T-helper 17 cell (primary cell): ENCODE results near the gene SETD7. TPM values are rescaled to one million over a fixed set of nuclear protein-coding genes. Genes with fewer than 3 reads are reported as not detected.
A peak's percentile ranks its signal among the peaks of the same experiment; 100 is the strongest.
"Not testable (repeated sequence)": the region's sequence is repeated elsewhere in the genome, so short reads cannot be mapped to it uniquely, and the experiment has no call there.

Source experiments
- ATAC-seq: fragments of 150-1000 bp; cut with Tn5 transposase; 2 replicates; pipeline ENCODE4 v1.10.0; 2021; ENCODE audit warnings: mild to moderate bottlenecking, moderate library complexity
- DNase-seq, 3 donors: peaks; one replicate each; pipeline versions ENCODE4 v3.0.0 to v3.0.0-alpha.2; 2020 to 2021
- H3K9me3 ChIP-seq: one replicate; pipeline ENCODE4 v1.7.0; 2013; ENCODE audit warnings: low read length, mild to moderate bottlenecking; ENCODE audit not compliant: control insufficient read depth, poor library complexity, severe bottlenecking
- H3K27ac Mint-ChIP-seq: one replicate; pipeline ENCODE4 v1.8.0; 2022; ENCODE audit warnings: mild to moderate bottlenecking, moderate library complexity, mixed read lengths
- H3K27me3 Mint-ChIP-seq: one replicate; pipeline ENCODE4 v1.8.0; 2022; ENCODE audit warnings: mixed read lengths
- H3K36me3 Mint-ChIP-seq: one replicate; pipeline ENCODE4 v1.8.0; 2022; ENCODE audit warnings: low read depth, mixed read lengths
- H3K4me1 Mint-ChIP-seq: one replicate; pipeline ENCODE4 v1.8.0; 2022; ENCODE audit warnings: mild to moderate bottlenecking, mixed read lengths
- H3K4me3 Mint-ChIP-seq: one replicate; pipeline ENCODE4 v1.8.0; 2022; ENCODE audit warnings: mild to moderate bottlenecking, moderate library complexity, mixed read lengths
- total RNA-seq, 4 donors: library from RNA in 2 of 4; stranded (reverse) in 2 of 4; gene quantifications; one replicate each; pipeline ENCODE4 v1.2.3 and lab custom pipeline; 2022 to 2026

SETD7 gene
- total RNA-seq, 2 donors from 2014 or later: 29.7 to 37.9 TPM

GRCh38 chr4:139457318-139457717, 98.7 kb downstream of the SETD7 start:
- Mint-ChIP-seq H3K4me1 (peaks cover 64% of the 10 kb centered on the region), H3K36me3 (peaks cover 9% of the 10 kb centered on the region), H3K27ac (peak overlapping the region; percentile 67), H3K4me3 (no peak overlapping the region), H3K27me3 (no peaks in the 10 kb centered on the region)
- H3K9me3 ChIP-seq: no peaks in the 10 kb centered on the region
- no peak for DNase-seq
- no peak for ATAC-seq

GRCh38 chr4:139455126-139455538, 100.9 kb downstream of the SETD7 start:
- Mint-ChIP-seq H3K36me3 (peaks cover 8% of the 10 kb centered on the region), H3K27ac (peak overlapping the region; percentile 96), H3K4me1 (peaks cover 61% of the 10 kb centered on the region), H3K27me3 (no peaks in the 10 kb centered on the region), H3K4me3 (peak overlapping the region; percentile 97)
- ATAC-seq (no peak), DNase-seq (no peak)
- no peaks in the 10 kb centered on the region for H3K9me3 ChIP-seq

- H3K27ac Mint-ChIP-seq: peak within 1 kb of the TSS; percentile 96
- H3K4me1 Mint-ChIP-seq: peaks cover 55% of the 10 kb centered on the region
- H3K9me3 ChIP-seq: no peaks in the 10 kb centered on the region
- ATAC-seq: no peak
- no peaks in the 10 kb centered on the region for H3K27me3 Mint-ChIP-seq
- peaks cover 4% of the 10 kb centered on the region for H3K36me3 Mint-ChIP-seq
- peak within 1 kb of the TSS; percentile 97 for H3K4me3 Mint-ChIP-seq
- no peak for DNase-seq
Measured at GRCh38 chr4:139454111-139455045, 101.6 kb downstream of the SETD7 start, which contains the start of gene RAB33B. Gene RAB33B, plus strand, starts transcription at chr4:139454121. Its CDS starts 75 bp downstream, at chr4:139454196.

- DNase-seq (peak; percentile 92 to 93 (median 92)), ATAC-seq (peak; percentile 89)
- Mint-ChIP-seq H3K4me1 (peaks cover 51% of the 10 kb centered on the region), H3K27me3 (no peaks in the 10 kb centered on the region), H3K27ac (peak overlapping the region; percentile 96), H3K36me3 (peaks cover 4% of the 10 kb centered on the region), H3K4me3 (peak overlapping the region; percentile 97)
- H3K9me3 ChIP-seq: no peaks in the 10 kb centered on the region
Measured at GRCh38 chr4:139453371-139454110, 102.5 kb downstream of the SETD7 start.

GRCh38 chr4:139453041-139453370, 103.0 kb downstream of the SETD7 start:
- Mint-ChIP-seq H3K27ac (peak overlapping the region; percentile 96), H3K4me3 (peak overlapping the region; percentile 97), H3K4me1 (peaks cover 46% of the 10 kb centered on the region), H3K27me3 (no peaks in the 10 kb centered on the region), H3K36me3 (no peaks in the 10 kb centered on the region)
- no peaks in the 10 kb centered on the region for H3K9me3 ChIP-seq
- DNase-seq (peak; percentile 44 to 62 (median 54)), ATAC-seq (peak; percentile 66)

- Mint-ChIP-seq H3K27me3 (no peaks in the 10 kb centered on the region), H3K27ac (peak overlapping the region; percentile 29), H3K4me1 (peaks cover 41% of the 10 kb centered on the region), H3K36me3 (no peaks in the 10 kb centered on the region), H3K4me3 (no peak overlapping the region)
- ATAC-seq (no peak), DNase-seq (no peak)
- H3K9me3 ChIP-seq: no peaks in the 10 kb centered on the region
Measured at GRCh38 chr4:139451997-139452396, 104.0 kb downstream of the SETD7 start.

GRCh38 chr4:139450586-139450985, 105.4 kb downstream of the SETD7 start:
- Mint-ChIP-seq H3K36me3 (no peaks in the 10 kb centered on the region), H3K27ac (no peak overlapping the region)

GRCh38 chr4:139447078-139447477, 108.9 kb downstream of the SETD7 start:
- H3K9me3 ChIP-seq, DNase-seq, H3K27ac Mint-ChIP-seq, H3K4me3 Mint-ChIP-seq, H3K27me3 Mint-ChIP-seq, ATAC-seq, H3K36me3 Mint-ChIP-seq: not testable (repeated sequence)
- peaks cover 10% of the 10 kb centered on the region for H3K4me1 Mint-ChIP-seq

More at GRCh38 chr4:139450586-139450985, 105.4 kb downstream of the SETD7 start:
- no peak for ATAC-seq
- DNase-seq: no peak
- H3K4me1 Mint-ChIP-seq: peaks cover 30% of the 10 kb centered on the region
- no peak overlapping the region for H3K4me3 Mint-ChIP-seq
- no peaks in the 10 kb centered on the region for H3K27me3 Mint-ChIP-seq
- H3K9me3 ChIP-seq: no peaks in the 10 kb centered on the region

Other genes starting within 250 kb of the SETD7 start
- 10 to 100 TPM; 19.9 to 20.1 TPM for gene RAB33B, start 102.1 kb downstream of the SETD7 start, total RNA-seq
- 1 to 10 TPM; 1.6 to 3.1 TPM for gene MGST2, start 109.6 kb upstream of the SETD7 start, total RNA-seq